ENCODE data around the gene RPGRIP1L. TPM values are rescaled to one million over a fixed set of nuclear protein-coding genes. Genes with fewer than 3 reads are reported as not detected.

Gene RPGRIP1L
- total and polyA plus RNA-seq, 5 donors from 2014 or later: 1.5 to 3.2 (median 1.9) TPM

DNA sequence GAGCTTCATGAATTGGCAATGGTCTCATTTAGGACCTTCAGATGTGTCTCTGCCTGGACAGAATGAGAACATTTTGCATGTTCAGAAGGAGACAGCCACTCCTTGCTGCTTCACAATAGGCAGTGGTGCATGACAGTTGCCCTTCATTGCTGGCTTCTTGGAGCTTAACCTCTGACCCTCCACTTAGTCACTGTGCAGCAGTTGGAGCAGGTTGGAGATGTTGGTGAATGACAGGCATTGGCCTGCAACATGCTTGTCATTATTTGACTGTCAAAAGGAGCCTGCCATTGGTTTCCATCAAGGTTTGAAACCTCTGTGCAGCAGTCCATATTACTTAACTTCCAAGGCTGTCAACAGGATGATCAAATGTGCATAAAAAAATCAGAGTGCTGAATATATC, 23.0 kb upstream of the RPGRIP1L start:
- Mint-ChIP-seq H3K4me1 (peaks cover 14 to 55% (median 29%) of the 10 kb centered on the region in 4 donors), H3K36me3 (peaks cover 20% of the 10 kb centered on the region), H3K9me3 (peaks cover 0 to 3% (median 0%) of the 10 kb centered on the region in 7 donors), H3K27me3 (no peaks in the 10 kb centered on the region), H3K4me3 (no peak overlapping the region), H3K27ac (no peak overlapping the region)
- H3K27ac ChIP-seq (ENCODE audit: insufficient read depth, low read length, poor library complexity, severe bottlenecking): no peak overlapping the region
- no peaks in the 10 kb centered on the region for H3K27me3 ChIP-seq (ENCODE audit: control insufficient read depth, insufficient read depth, low read length)
- ATAC-seq (ENCODE audit: low read depth in 2 of 2) (no peak), DNase-seq (no peak)
- H3K4me1 ChIP-seq (ENCODE audit: control insufficient read depth, insufficient read depth, low read length, poor library complexity, severe bottlenecking): no peaks in the 10 kb centered on the region
- no peaks in the 10 kb centered on the region for H3K36me3 ChIP-seq (ENCODE audit: control insufficient read depth, insufficient read depth, low read length)
- no peak overlapping the region for H3K4me3 ChIP-seq (ENCODE audit: low read depth, low read length)
- H3K9me3 ChIP-seq (ENCODE audit: control insufficient read depth in 2 of 2, low read length in 2 of 2): no peaks in the 10 kb centered on the region

DNA sequence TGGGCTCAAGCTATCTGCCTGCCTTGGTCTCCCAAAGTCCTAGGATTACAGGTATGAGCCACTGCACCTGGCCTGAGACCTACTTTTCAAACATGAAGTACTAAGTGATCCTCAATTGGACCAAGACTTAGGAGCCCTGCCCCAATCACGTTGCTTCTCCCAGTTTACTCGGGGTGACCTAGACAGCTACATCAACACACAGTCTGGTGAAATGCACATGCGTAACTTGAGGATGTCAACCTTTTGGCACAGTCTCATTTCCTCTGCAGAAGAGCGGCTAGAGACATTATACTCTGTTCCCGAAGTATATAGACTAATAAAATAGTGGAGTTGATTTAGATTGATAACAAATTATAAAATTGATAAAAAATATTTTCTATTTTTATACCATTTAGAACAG, 17.4 kb upstream of the RPGRIP1L start:
- Mint-ChIP-seq H3K27me3 (no peaks in the 10 kb centered on the region), H3K36me3 (peaks cover 13% of the 10 kb centered on the region), H3K27ac (no peak overlapping the region), H3K4me1 (peaks cover 20 to 52% (median 29%) of the 10 kb centered on the region in 4 donors), H3K9me3 (peaks cover 0 to 2% (median 0%) of the 10 kb centered on the region in 7 donors), H3K4me3 (no peak overlapping the region)
- Histone ChIP-seq H3K9me3 (ENCODE audit: control insufficient read depth in 2 of 2, low read length in 2 of 2) (no peaks in the 10 kb centered on the region), H3K4me1 (ENCODE audit: control insufficient read depth, insufficient read depth, low read length, poor library complexity, severe bottlenecking) (no peaks in the 10 kb centered on the region), H3K36me3 (ENCODE audit: control insufficient read depth, insufficient read depth, low read length) (no peaks in the 10 kb centered on the region), H3K27me3 (ENCODE audit: control insufficient read depth, insufficient read depth, low read length) (no peaks in the 10 kb centered on the region), H3K27ac (ENCODE audit: insufficient read depth, low read length, poor library complexity, severe bottlenecking) (no peak overlapping the region), H3K4me3 (ENCODE audit: low read depth, low read length) (no peak overlapping the region)
- DNase-seq (no peak), ATAC-seq (ENCODE audit: low read depth in 2 of 2) (no peak)

DNA sequence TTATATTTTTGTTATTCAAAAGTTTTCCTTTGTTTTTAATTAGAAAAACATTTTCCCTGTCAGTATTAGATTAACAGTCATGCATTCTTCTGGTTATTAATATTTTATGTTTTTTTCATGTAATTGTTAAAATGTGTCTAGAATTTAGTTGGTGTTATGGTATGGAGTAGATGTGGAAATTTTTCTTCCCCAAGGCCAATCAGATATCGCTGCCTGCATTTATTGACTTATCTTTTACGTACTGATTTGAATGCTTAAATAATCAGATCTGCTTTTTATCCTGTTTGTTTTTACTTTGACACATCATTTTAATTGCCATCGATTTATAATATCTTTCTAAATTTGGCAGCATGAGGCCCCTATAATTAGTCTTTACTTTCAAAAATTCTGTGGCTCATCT, 13.9 kb upstream of the RPGRIP1L start:
- peaks cover 20% of the 10 kb centered on the region for H3K36me3 Mint-ChIP-seq
- peaks cover 0 to 2% (median 0%) of the 10 kb centered on the region in 7 donors for H3K9me3 Mint-ChIP-seq
- ATAC-seq (ENCODE audit: low read depth in 2 of 2): no peak
- no peak overlapping the region for H3K27ac Mint-ChIP-seq
- Histone ChIP-seq H3K27ac (ENCODE audit: insufficient read depth, low read length, poor library complexity, severe bottlenecking) (no peak overlapping the region), H3K36me3 (ENCODE audit: control insufficient read depth, insufficient read depth, low read length) (no peaks in the 10 kb centered on the region), H3K4me1 (ENCODE audit: control insufficient read depth, insufficient read depth, low read length, poor library complexity, severe bottlenecking) (no peaks in the 10 kb centered on the region), H3K9me3 (ENCODE audit: control insufficient read depth in 2 of 2, low read length in 2 of 2) (no peaks in the 10 kb centered on the region), H3K27me3 (ENCODE audit: control insufficient read depth, insufficient read depth, low read length) (no peaks in the 10 kb centered on the region), H3K4me3 (ENCODE audit: low read depth, low read length) (no peak overlapping the region)
- H3K27me3 Mint-ChIP-seq: no peaks in the 10 kb centered on the region
- no peak overlapping the region for H3K4me3 Mint-ChIP-seq
- H3K4me1 Mint-ChIP-seq: peaks cover 21 to 55% (median 47%) of the 10 kb centered on the region in 4 donors
- DNase-seq: no peak

DNA sequence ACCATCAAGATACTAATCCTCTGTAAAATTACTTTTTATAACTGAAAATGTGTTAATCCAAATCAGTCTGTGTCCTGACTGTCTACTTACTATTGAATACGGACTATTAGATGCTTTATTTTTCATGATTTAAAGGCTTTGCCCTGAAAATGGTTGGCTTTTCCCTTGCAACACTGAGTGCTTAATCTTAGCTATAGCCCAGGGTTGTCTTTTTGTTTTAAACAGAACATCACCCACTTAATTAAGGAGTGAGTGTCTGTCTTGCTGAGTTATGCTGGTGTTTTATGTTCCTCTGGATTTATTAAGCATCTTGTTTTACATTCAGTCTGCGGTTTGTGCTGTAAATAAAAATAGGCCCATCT, 11.3 kb upstream of the RPGRIP1L start:
- ATAC-seq (ENCODE audit: low read depth in 2 of 2) (no peak), DNase-seq (no peak)
- H3K36me3 Mint-ChIP-seq: peaks cover 21% of the 10 kb centered on the region
- H3K4me1 Mint-ChIP-seq: peaks cover 21 to 59% (median 53%) of the 10 kb centered on the region in 4 donors
- peaks cover 0 to 2% (median 0%) of the 10 kb centered on the region in 7 donors for H3K9me3 Mint-ChIP-seq
- Histone ChIP-seq H3K4me3 (ENCODE audit: low read depth, low read length) (no peak overlapping the region), H3K36me3 (ENCODE audit: control insufficient read depth, insufficient read depth, low read length) (no peaks in the 10 kb centered on the region), H3K4me1 (ENCODE audit: control insufficient read depth, insufficient read depth, low read length, poor library complexity, severe bottlenecking) (no peaks in the 10 kb centered on the region), H3K27me3 (ENCODE audit: control insufficient read depth, insufficient read depth, low read length) (no peaks in the 10 kb centered on the region), H3K27ac (ENCODE audit: insufficient read depth, low read length, poor library complexity, severe bottlenecking) (no peak overlapping the region), H3K9me3 (ENCODE audit: control insufficient read depth in 2 of 2, low read length in 2 of 2) (no peaks in the 10 kb centered on the region)
- no peaks in the 10 kb centered on the region for H3K27me3 Mint-ChIP-seq
- H3K27ac Mint-ChIP-seq: no peak overlapping the region
- no peak overlapping the region for H3K4me3 Mint-ChIP-seq

DNA sequence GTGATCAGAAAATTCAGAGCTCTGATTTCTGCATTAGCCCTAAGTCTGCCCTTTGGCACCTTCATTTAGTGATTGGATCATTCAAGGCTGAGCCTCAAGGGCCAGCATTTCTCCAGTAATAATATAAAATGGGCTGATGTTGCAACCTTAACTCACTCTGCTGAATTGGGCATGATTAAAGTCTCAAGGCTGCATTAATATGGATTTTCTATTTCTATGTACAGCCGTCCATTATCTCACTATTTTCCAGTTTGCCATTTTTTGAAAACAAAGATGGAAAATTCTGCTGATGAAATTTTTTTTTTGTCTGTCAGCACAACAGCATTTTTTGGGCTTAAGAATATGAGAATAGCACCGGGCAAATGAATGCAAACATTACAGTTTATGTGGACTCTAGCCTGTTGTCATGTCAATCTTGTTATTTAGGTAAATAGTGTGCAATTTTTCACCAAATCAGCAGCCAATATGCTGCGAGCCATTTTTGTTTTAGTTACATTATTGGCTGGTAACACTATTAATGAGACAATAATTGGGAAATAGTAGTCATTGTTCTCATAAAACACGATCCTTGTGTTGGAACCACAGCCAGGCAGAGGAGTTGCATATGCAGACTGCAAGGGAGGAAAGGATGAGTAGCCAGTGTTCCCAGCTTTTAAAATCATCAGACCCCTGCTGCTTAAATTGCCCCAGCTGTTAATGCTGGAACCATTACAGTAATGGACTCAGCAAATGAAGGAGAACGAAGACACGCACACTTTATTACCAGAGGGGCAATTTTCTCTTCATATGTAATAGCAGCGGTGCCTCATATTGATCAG, 10.8 kb upstream of the RPGRIP1L start:
- Histone ChIP-seq H3K27me3 (ENCODE audit: control insufficient read depth, insufficient read depth, low read length) (no peaks in the 10 kb centered on the region), H3K4me3 (ENCODE audit: low read depth, low read length) (no peak overlapping the region), H3K4me1 (ENCODE audit: control insufficient read depth, insufficient read depth, low read length, poor library complexity, severe bottlenecking) (no peaks in the 10 kb centered on the region), H3K9me3 (ENCODE audit: control insufficient read depth in 2 of 2, low read length in 2 of 2) (no peaks in the 10 kb centered on the region), H3K27ac (ENCODE audit: insufficient read depth, low read length, poor library complexity, severe bottlenecking) (no peak overlapping the region), H3K36me3 (ENCODE audit: control insufficient read depth, insufficient read depth, low read length) (no peaks in the 10 kb centered on the region)
- H3K4me1 Mint-ChIP-seq: peaks cover 25 to 59% (median 53%) of the 10 kb centered on the region in 4 donors
- ATAC-seq (ENCODE audit: low read depth in 2 of 2) (no peak), DNase-seq (no peak)
- H3K4me3 Mint-ChIP-seq: no peak overlapping the region
- peaks cover 0 to 2% (median 0%) of the 10 kb centered on the region in 7 donors for H3K9me3 Mint-ChIP-seq
- H3K36me3 Mint-ChIP-seq: peaks cover 20% of the 10 kb centered on the region
- H3K27me3 Mint-ChIP-seq: no peaks in the 10 kb centered on the region
- no peak overlapping the region for H3K27ac Mint-ChIP-seq

DNA sequence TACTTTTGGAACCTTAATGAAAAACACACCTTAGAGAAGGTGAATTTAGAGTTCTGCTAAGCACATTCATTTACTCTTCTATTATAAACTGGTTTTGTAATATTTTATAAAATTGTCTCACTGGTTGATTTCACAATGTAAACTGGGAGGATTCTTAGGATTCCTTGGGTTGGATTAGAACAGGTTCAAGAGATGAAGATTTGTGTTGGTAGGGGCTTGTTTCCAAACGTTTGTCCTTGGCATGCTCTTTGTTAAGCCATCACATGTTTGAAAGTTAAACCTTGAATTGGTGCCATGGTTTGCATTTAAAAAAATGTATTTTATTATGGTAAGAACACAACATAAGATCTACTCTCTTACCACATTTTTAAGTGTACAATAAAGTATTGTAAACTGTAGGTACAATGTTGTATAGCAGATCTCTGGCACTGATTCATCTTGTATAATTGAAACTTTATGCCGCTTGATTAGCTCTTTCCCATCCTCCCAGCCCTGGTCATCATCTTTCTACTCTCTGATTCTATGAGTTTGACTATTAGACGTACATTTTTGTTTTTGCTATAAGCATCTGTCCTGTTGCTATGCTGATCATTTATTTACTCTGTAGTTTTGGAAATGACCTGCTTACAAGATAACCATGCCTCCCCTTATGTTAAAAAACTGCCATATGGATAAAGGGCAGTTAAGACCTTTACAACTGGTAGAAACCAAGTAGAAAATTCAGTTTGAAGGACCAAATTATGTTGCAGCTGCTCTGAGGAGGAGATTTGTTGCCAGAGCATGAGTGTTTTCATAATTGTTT, 9.9 kb upstream of the RPGRIP1L start:
- Mint-ChIP-seq H3K36me3 (peaks cover 20% of the 10 kb centered on the region), H3K27ac (no peak overlapping the region), H3K27me3 (no peaks in the 10 kb centered on the region), H3K4me3 (no peak overlapping the region), H3K9me3 (no peaks in the 10 kb centered on the region), H3K4me1 (peaks cover 29 to 66% (median 54%) of the 10 kb centered on the region in 4 donors)
- no peaks in the 10 kb centered on the region for H3K27me3 ChIP-seq (ENCODE audit: control insufficient read depth, insufficient read depth, low read length)
- H3K4me1 ChIP-seq (ENCODE audit: control insufficient read depth, insufficient read depth, low read length, poor library complexity, severe bottlenecking): no peaks in the 10 kb centered on the region
- DNase-seq: no peak
- H3K9me3 ChIP-seq (ENCODE audit: control insufficient read depth in 2 of 2, low read length in 2 of 2): no peaks in the 10 kb centered on the region
- H3K4me3 ChIP-seq (ENCODE audit: low read depth, low read length): no peak overlapping the region
- H3K27ac ChIP-seq (ENCODE audit: insufficient read depth, low read length, poor library complexity, severe bottlenecking): no peak overlapping the region
- ATAC-seq (ENCODE audit: low read depth in 2 of 2): no peak
- H3K36me3 ChIP-seq (ENCODE audit: control insufficient read depth, insufficient read depth, low read length): no peaks in the 10 kb centered on the region

DNA sequence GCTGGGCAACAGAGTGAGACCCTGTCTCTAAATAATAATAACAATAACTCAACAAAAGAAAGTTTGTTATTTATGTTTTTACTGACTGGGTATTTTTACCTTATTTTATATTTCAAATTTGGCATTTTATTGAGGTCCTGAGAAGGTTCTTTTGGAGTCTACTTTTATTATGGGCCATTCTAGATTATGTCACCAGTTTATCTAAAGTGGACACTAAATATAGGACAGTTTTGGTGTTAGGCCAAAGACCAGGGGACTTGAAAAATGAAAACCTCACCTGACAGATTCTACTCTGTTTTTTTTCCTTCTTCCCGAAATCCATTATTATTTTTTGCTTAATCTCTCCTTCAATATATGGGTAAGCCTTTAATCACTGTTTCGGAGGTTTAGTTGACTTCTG, 8.4 kb upstream of the RPGRIP1L start:
- Histone ChIP-seq H3K4me3 (ENCODE audit: low read depth, low read length) (no peak overlapping the region), H3K9me3 (ENCODE audit: control insufficient read depth in 2 of 2, low read length in 2 of 2) (no peaks in the 10 kb centered on the region), H3K4me1 (ENCODE audit: control insufficient read depth, insufficient read depth, low read length, poor library complexity, severe bottlenecking) (no peaks in the 10 kb centered on the region), H3K27me3 (ENCODE audit: control insufficient read depth, insufficient read depth, low read length) (no peaks in the 10 kb centered on the region), H3K36me3 (ENCODE audit: control insufficient read depth, insufficient read depth, low read length) (no peaks in the 10 kb centered on the region), H3K27ac (ENCODE audit: insufficient read depth, low read length, poor library complexity, severe bottlenecking) (no peak overlapping the region)
- peaks cover 29% of the 10 kb centered on the region for H3K36me3 Mint-ChIP-seq
- no peak overlapping the region for H3K4me3 Mint-ChIP-seq
- DNase-seq (no peak), ATAC-seq (ENCODE audit: low read depth in 2 of 2) (no peak)
- H3K4me1 Mint-ChIP-seq: peaks cover 29 to 77% (median 58%) of the 10 kb centered on the region in 4 donors
- no peaks in the 10 kb centered on the region for H3K9me3 Mint-ChIP-seq
- no peaks in the 10 kb centered on the region for H3K27me3 Mint-ChIP-seq
- H3K27ac Mint-ChIP-seq: peak overlapping the region in 1 of 3 donors; percentile 22

All from CD4-positive, CD25-positive, alpha-beta regulatory T cell (primary cell).